Lung (tissue), 12 donors: ENCODE results near the gene SAMD9. TPM values are rescaled to one million over a fixed set of nuclear protein-coding genes. Genes with fewer than 3 reads are reported as not detected.
A peak's percentile ranks its signal among the peaks of the same experiment; 100 is the strongest.

Experiments
- ATAC-seq: fragments of 200-7000 bp; cut with Tn5 transposase; one replicate; pipeline ENCODE4 v1.9.1; 2020; ENCODE audit warnings: moderate number of reproducible peaks; ENCODE audit not compliant: insufficient read depth, low FRiP score
- DNase-seq, 3 donors: peaks; one replicate each; pipeline ENCODE4 v3.0.0-alpha.2; 2013 to 2017
- H3K27ac ChIP-seq, 2 donors: one replicate each; pipeline ENCODE4 v1.5.1; 2013; ENCODE audit warnings: mild to moderate bottlenecking in 2 of 2, moderate library complexity in 2 of 2, control low read depth in 1 of 2, inconsistent platforms in 1 of 2, low read depth in 1 of 2, low read length in 1 of 2
- H3K27me3 ChIP-seq, 3 donors: one replicate each; pipeline ENCODE4 v1.5.1; 2013; ENCODE audit warnings: low read length in 2 of 3; ENCODE audit not compliant: control insufficient read depth in 3 of 3, insufficient read depth in 3 of 3
- H3K36me3 ChIP-seq, 4 donors: one replicate each; pipeline ENCODE4 v1.5.1; 2013; ENCODE audit warnings: low read length in 4 of 4, mild to moderate bottlenecking in 1 of 4, moderate library complexity in 1 of 4; ENCODE audit not compliant: control insufficient read depth in 4 of 4, insufficient read depth in 4 of 4
- H3K4me1 ChIP-seq, 5 donors: one replicate each; pipeline ENCODE4 v1.5.1; 2013; ENCODE audit warnings: low read length in 5 of 5, mild to moderate bottlenecking in 2 of 5, moderate library complexity in 1 of 5; ENCODE audit not compliant: control insufficient read depth in 5 of 5, insufficient read depth in 5 of 5
- H3K4me3 ChIP-seq: one replicate; pipeline ENCODE4 v1.5.1; 2013; ENCODE audit warnings: mild to moderate bottlenecking, control low read depth, moderate library complexity
- H3K9ac ChIP-seq, 2 donors: one replicate each; pipeline ENCODE4 v1.5.1; 2013; ENCODE audit warnings: low read length in 2 of 2, control low read depth in 1 of 2; ENCODE audit not compliant: insufficient read depth in 1 of 2
- H3K9me3 ChIP-seq, 4 donors: one replicate each; pipeline ENCODE4 v1.5.1; 2013; ENCODE audit warnings: low read length in 3 of 4, mild to moderate bottlenecking in 1 of 4, moderate library complexity in 1 of 4; ENCODE audit not compliant: control insufficient read depth in 4 of 4, insufficient read depth in 3 of 4
- WGBS, 2 donors: extraction: QIAGEN DNeasy Blood & Tissue Kit; methylation state at CpG; one replicate each; pipeline ENCODE4 v1.1.7; 2013; 5-methylcytosine and 5-hydroxymethylcytosine counted together
- polyA plus RNA-seq, 2 donors: library from polyadenylated mRNA; stranded (reverse); fragments of 200-250 nt; gene quantifications; one replicate each; pipeline ENCODE4 v1.2.1, GENCODE V29; 2013
- total RNA-seq, 2 donors: library from RNA; depleted of rRNA in 1 of 2; stranded (reverse); fragments of >200 nt in 1 of 2; gene quantifications; one replicate each; pipeline ENCODE4 v1.2.1, GENCODE V29; 2014 to 2021
- TF ChIP-seq, protein P1 (sequence below): IDR thresholded peaks from 2 replicates; pipeline ENCODE4 v1.5.1; 2012; ENCODE audit warnings: mild to moderate bottlenecking; ENCODE audit errors: control extremely low read depth, extremely low read depth
- donor health status: control.
- donor health status: control.
- donor health status: Bipolar disorder and iron deficiency.
- donor health status: healthy.
- donor health status: DM: yes; HTN: yes; CAD: no.

The SAMD9 gene
- total and polyA plus RNA-seq, 4 donors, result 2.3 to 14.5 (median 7.5) TPM

DNA sequence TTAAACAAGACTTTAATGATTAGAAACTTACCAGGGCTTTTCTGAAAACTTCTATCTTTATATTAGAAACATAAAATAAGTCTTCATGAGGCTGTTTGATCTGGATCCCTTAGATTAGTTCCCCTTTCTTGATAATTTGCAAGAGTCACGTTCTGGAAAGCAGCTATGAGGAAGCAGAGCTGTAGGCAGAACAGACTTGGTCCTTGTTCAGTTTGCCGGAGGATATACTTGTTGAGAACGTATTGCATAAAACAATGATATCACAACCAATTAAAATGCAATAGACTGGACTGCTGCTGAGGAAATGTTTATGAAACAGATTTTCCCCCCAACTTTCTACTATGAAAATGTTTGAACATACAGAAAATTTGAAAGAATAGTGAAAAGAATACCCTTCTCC, 27.6 kb upstream of the SAMD9 start:
- peaks cover 4 to 22% (median 22%) of the 10 kb centered on the region in 4 donors for H3K36me3 ChIP-seq
- DNase-seq (peak in 2 of 3 donors; percentile 61 to 82), ATAC-seq (no peak)
- H3K4me3 ChIP-seq, result no peak overlapping the region
- 11 to 46% methylated on average over 3 of the region's 3 CpGs for WGBS, 2 donors
- H3K9ac ChIP-seq, result no peak overlapping the region
- H3K9me3 ChIP-seq, result peaks cover 0 to 2% (median 0%) of the 10 kb centered on the region in 4 donors
- H3K27ac ChIP-seq, result no peak overlapping the region
- H3K27me3 ChIP-seq, result no peaks in the 10 kb centered on the region
- peaks cover 0 to 26% (median 5%) of the 10 kb centered on the region in 5 donors for H3K4me1 ChIP-seq
- TF ChIP-seq, protein P1, sequence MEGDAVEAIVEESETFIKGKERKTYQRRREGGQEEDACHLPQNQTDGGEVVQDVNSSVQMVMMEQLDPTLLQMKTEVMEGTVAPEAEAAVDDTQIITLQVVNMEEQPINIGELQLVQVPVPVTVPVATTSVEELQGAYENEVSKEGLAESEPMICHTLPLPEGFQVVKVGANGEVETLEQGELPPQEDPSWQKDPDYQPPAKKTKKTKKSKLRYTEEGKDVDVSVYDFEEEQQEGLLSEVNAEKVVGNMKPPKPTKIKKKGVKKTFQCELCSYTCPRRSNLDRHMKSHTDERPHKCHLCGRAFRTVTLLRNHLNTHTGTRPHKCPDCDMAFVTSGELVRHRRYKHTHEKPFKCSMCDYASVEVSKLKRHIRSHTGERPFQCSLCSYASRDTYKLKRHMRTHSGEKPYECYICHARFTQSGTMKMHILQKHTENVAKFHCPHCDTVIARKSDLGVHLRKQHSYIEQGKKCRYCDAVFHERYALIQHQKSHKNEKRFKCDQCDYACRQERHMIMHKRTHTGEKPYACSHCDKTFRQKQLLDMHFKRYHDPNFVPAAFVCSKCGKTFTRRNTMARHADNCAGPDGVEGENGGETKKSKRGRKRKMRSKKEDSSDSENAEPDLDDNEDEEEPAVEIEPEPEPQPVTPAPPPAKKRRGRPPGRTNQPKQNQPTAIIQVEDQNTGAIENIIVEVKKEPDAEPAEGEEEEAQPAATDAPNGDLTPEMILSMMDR, result no peak

DNA sequence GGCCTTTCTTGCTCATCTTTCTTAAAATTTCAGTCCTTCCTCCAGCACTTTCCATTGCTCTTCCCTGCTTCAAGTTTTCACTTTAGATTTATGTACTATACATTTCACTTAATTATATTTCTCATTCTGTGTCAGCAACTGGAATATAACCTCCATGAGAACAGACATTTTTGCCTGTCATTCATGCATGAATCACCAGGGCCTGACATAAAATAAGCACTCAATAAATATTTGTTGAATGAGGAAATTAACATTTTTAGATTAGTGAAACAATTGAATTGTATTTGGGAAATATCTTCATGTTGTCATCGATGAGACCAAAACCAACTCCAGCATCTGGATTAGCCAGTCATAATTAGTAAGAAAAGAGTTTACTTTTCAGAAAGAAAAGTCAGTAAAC, 24.3 kb upstream of the SAMD9 start:
- Histone ChIP-seq H3K9me3 (peaks cover 0 to 20% (median 7%) of the 10 kb centered on the region in 4 donors), H3K4me3 (no peak overlapping the region), H3K36me3 (peaks cover 14 to 43% (median 40%) of the 10 kb centered on the region in 4 donors), H3K9ac (no peak overlapping the region), H3K27ac (no peak overlapping the region), H3K4me1 (peaks cover 0 to 15% (median 2%) of the 10 kb centered on the region in 5 donors), H3K27me3 (no peaks in the 10 kb centered on the region)
- WGBS, 2 donors, result 94 to 95% methylated on average over 1 of the region's 1 CpG
- DNase-seq (no peak), ATAC-seq (no peak)
- TF ChIP-seq, protein P1, result no peak

DNA sequence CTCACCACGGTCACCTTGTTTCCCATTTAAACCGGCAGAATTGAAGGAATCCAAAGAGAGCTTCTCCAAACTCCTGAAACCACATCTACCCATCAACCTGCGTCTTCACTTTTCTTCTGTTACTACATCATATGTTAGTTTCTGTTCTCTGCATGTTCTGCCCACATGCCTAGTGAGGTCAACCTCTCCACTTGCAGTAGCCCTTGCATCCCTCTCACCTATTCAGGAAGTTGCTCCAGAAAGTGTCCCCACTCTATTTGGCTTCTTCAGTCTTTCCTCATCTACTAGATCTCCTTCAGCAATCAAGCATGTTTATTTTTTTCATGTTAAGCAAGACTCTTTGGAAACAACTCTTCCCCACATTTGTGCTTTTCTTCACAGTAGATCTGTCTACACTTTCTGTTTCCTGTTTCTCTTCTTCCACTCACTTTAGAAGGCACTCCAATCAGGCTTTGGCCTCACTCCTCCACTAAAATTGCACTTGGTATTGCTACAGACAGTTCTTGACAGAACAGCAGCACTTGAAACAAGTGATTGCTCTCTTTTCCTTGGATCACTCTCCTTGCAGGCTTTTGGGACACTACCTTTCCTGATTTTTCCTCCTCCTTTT, 22.9 kb upstream of the SAMD9 start:
- no peak overlapping the region for H3K4me3 ChIP-seq
- H3K27me3 ChIP-seq, result no peaks in the 10 kb centered on the region
- H3K9me3 ChIP-seq, result peaks cover 2 to 23% (median 10%) of the 10 kb centered on the region in 4 donors
- DNase-seq (no peak), ATAC-seq (no peak)
- no peak overlapping the region for H3K27ac ChIP-seq
- TF ChIP-seq, protein P1, result no peak
- 48 to 79% methylated on average over 3 of the region's 3 CpGs for WGBS, 2 donors
- peaks cover 20 to 48% (median 46%) of the 10 kb centered on the region in 4 donors for H3K36me3 ChIP-seq
- no peak overlapping the region for H3K9ac ChIP-seq
- H3K4me1 ChIP-seq, result peaks cover 0 to 3% (median 0%) of the 10 kb centered on the region in 5 donors

DNA sequence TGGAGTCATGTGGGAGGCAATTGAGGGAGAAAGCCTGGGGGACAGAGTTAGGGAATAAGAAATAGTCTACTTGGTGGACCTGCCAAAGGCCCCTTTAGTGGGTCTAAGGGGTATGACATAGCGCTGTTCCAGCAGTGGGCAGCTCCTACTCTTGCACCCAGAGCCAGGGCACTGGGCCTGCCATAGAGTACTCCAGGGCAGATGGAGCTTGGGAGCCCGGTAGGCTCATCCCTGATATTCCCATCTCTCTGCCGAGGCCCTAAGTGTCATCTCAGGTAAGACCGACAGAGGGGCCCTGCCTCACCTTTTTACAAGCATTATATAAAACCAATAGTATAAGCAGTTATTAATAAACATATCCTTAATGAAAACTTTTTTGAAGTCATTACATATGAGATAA, 20.8 kb upstream of the SAMD9 start:
- Histone ChIP-seq H3K4me1 (peaks cover 0 to 2% (median 0%) of the 10 kb centered on the region in 5 donors), H3K27me3 (no peaks in the 10 kb centered on the region), H3K4me3 (no peak overlapping the region), H3K9ac (no peak overlapping the region), H3K9me3 (peaks cover 7 to 36% (median 17%) of the 10 kb centered on the region in 4 donors), H3K27ac (no peak overlapping the region), H3K36me3 (peaks cover 23 to 48% (median 46%) of the 10 kb centered on the region in 4 donors)
- TF ChIP-seq, protein P1, result no peak
- WGBS, 2 donors, result 94 to 99% methylated on average over 4 of the region's 4 CpGs
- no peak for DNase-seq
- ATAC-seq, result no peak
